ENCODE results near the gene KRT17. TPM values are rescaled to one million over a fixed set of nuclear protein-coding genes. Genes with fewer than 3 reads are reported as not detected.

Gene KRT17
- total RNA-seq, 6 donors from 2014 or later, result 0.78 to 33.3 (median 18.0) TPM

DNA sequence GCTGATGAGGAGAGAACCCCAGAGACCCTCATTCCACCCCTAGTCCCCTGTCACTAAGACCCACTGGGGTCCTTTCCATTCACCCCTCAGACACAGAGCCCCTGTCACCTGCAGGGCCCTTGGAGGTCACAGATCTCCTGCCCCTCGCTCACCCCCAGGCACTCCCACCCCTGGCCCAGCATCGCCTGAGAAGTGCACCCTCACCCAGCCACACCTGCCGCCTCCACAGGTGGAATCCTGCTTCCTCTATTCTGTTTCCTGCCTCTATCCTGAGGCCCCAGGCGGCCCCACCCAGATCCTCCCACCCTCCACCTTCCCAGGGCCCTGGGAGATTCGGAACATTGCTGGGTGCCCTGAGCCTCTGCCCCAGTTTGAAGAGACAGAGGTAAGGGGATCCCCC, 13.8 kb upstream of the KRT17 start:
- TF ChIP-seq POLR2AphosphoS5 (IDR thresholded peaks at IDR 0.05) (no peak), CTCF (IDR thresholded peaks at IDR 0.05) (no peak), EP300 (IDR thresholded peaks at IDR 0.05) (no peak), POLR2A (IDR thresholded peaks at IDR 0.05) (no peak)
- DNase-seq (no peak), ATAC-seq (ENCODE audit: low FRiP score in 2 of 2) (no peak)
- no peaks in the 10 kb centered on the region for H3K36me3 ChIP-seq
- no peak overlapping the region for H3K27ac ChIP-seq
- 80 to 89% methylated on average over 5 of the region's 5 CpGs for WGBS, 2 donors
- no peaks in the 10 kb centered on the region for H3K9me3 ChIP-seq
- no peaks in the 10 kb centered on the region for H3K27me3 ChIP-seq
- peaks cover 0 to 8% (median 5%) of the 10 kb centered on the region in 4 donors for H3K4me1 ChIP-seq
- no peak overlapping the region for H3K4me3 ChIP-seq

- no peak overlapping the region for H3K4me3 ChIP-seq
- no peaks in the 10 kb centered on the region for H3K9me3 ChIP-seq
- no peaks in the 10 kb centered on the region for H3K27me3 ChIP-seq
- WGBS, 2 donors, result 90% methylated on average over 9 of the region's 9 CpGs; no CpG with 5 or more reads in 1 of the 2 donors
- no peak overlapping the region for H3K27ac ChIP-seq
- no peaks in the 10 kb centered on the region for H3K36me3 ChIP-seq
- DNase-seq (no peak), ATAC-seq (ENCODE audit: low FRiP score in 2 of 2) (no peak)
- H3K4me1 ChIP-seq, result peaks cover 0 to 8% (median 5%) of the 10 kb centered on the region in 4 donors
- TF ChIP-seq CTCF (IDR thresholded peaks at IDR 0.05) (no peak), EP300 (IDR thresholded peaks at IDR 0.05) (no peak), POLR2AphosphoS5 (IDR thresholded peaks at IDR 0.05) (no peak), POLR2A (IDR thresholded peaks at IDR 0.05) (no peak)
These were observed 12.3 kb upstream of the KRT17 start for GRCh38 chr17:41636652-41637051.

GRCh38 chr17:41635121-41636097, 11.0 kb upstream of the KRT17 start:
- Histone ChIP-seq H3K9me3 (no peaks in the 10 kb centered on the region), H3K27me3 (no peaks in the 10 kb centered on the region), H3K36me3 (no peaks in the 10 kb centered on the region), H3K4me3 (no peak overlapping the region), H3K4me1 (peaks cover 0 to 8% (median 5%) of the 10 kb centered on the region in 4 donors), H3K27ac (no peak overlapping the region)
- WGBS, 2 donors, result 63 to 64% methylated on average over 23 to 27 of the region's 28 CpGs
- ATAC-seq (ENCODE audit: low FRiP score in 2 of 2) (no peak), DNase-seq (no peak)
- TF ChIP-seq CTCF (IDR thresholded peaks at IDR 0.05) (no peak), POLR2A (IDR thresholded peaks at IDR 0.05) (no peak), EP300 (IDR thresholded peaks at IDR 0.05) (no peak), POLR2AphosphoS5 (IDR thresholded peaks at IDR 0.05) (no peak)

DNA sequence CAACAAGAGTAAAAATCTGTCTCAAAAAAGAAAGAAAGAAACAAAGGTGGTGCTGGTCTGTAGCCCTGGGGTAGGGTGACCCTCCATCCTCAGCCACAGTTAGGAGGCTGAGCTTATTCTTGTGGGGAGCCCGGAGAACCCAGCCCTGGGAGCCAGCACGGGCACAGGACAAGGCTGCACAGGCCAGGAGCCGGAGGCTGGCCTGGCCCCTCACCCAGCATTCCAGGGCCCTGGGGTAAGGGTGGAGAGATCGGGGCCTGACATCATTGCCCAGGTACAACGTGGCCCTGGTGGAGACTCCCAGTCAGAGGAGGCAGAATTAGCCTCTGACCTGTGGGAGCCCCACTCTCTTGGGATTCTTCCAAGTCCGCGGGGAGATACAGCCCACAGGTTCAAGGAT, 10.3 kb upstream of the KRT17 start:
- no peaks in the 10 kb centered on the region for H3K36me3 ChIP-seq
- no peak for ATAC-seq (ENCODE audit: low FRiP score in 2 of 2)
- H3K27ac ChIP-seq, result no peak overlapping the region
- H3K9me3 ChIP-seq, result no peaks in the 10 kb centered on the region
- H3K4me1 ChIP-seq, result peaks cover 0 to 8% (median 5%) of the 10 kb centered on the region in 4 donors
- H3K27me3 ChIP-seq, result no peaks in the 10 kb centered on the region
- TF ChIP-seq POLR2A (IDR thresholded peaks at IDR 0.05) (no peak), CTCF (IDR thresholded peaks at IDR 0.05) (no peak), EP300 (IDR thresholded peaks at IDR 0.05) (no peak), POLR2AphosphoS5 (IDR thresholded peaks at IDR 0.05) (no peak)
- 74 to 76% methylated on average over 6 to 7 of the region's 7 CpGs for WGBS, 2 donors
- no peak for DNase-seq
- no peak overlapping the region for H3K4me3 ChIP-seq
